Body of pancreas (tissue), 4 donors: ENCODE measurements around the gene AFF3.

Experiments used
- POLR2A ChIP-seq, 3 donors: fragments of 450-650 bp; IDR thresholded peaks; one replicate each; pipeline ENCODE4 v1.6.1; 2016; ENCODE audit warnings: antibody characterized with exemption in 3 of 3, mild to moderate bottlenecking in 2 of 3
- TF ChIP-seq, protein P1 (sequence below), 7 experiments: fragments of 450-650 bp in 4 of 7; fragments of 200-600 bp in 3 of 7; sonication (generic) in 3 of 7; IDR thresholded peaks; one replicate each; pipeline ENCODE4 v1.5.1; 2016 to 2019; ENCODE audit warnings: antibody characterized with exemption in 7 of 7

DNA sequence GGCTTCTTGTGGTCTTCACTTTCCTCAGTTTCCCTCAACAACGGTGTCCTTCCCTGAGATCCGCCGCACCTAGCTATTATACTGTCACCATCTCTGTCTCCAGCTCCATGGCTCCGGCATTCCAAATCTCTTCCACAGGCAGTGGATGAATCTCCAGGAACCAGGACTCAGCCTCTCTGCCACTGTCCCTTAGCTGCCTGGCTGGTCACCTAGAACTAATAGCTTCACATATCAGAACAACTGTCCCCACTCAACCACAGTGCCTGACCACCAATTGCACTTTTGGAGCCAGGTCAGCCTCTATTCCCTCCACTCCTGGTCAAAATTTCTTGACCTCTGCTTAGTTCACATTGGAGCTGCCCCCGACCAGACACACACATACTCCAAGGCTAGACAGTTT, 38.1 kb upstream of the AFF3 start:
- TF ChIP-seq, protein P1, sequence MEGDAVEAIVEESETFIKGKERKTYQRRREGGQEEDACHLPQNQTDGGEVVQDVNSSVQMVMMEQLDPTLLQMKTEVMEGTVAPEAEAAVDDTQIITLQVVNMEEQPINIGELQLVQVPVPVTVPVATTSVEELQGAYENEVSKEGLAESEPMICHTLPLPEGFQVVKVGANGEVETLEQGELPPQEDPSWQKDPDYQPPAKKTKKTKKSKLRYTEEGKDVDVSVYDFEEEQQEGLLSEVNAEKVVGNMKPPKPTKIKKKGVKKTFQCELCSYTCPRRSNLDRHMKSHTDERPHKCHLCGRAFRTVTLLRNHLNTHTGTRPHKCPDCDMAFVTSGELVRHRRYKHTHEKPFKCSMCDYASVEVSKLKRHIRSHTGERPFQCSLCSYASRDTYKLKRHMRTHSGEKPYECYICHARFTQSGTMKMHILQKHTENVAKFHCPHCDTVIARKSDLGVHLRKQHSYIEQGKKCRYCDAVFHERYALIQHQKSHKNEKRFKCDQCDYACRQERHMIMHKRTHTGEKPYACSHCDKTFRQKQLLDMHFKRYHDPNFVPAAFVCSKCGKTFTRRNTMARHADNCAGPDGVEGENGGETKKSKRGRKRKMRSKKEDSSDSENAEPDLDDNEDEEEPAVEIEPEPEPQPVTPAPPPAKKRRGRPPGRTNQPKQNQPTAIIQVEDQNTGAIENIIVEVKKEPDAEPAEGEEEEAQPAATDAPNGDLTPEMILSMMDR (IDR thresholded peaks at IDR 0.05): no peak
- TF ChIP-seq POLR2A (IDR thresholded peaks at IDR 0.05): no peak
